ENCODE results near the gene SLC22A5.

The SLC22A5 gene

DNA sequence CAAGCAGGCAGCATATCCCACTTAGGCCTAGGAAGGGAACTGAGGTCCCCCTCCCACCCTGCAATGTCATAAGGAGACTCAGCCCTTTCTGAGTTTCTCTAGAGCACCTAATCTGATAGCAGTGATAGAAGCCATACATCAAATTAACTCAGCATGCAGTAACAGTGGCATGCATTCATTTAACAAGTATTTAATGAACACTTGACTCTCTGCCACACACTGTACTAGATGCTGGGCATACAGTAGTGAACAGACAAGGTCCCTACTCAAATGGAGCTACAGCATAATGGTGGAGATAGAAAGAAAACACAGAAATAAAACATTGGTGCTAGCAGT is 58.6 kb downstream of the SLC22A5 start (continued):
- no peak for TF ChIP-seq SCRT1 (tag by site-specific recombination; IDR thresholded peaks at IDR 0.05; ENCODE audit: borderline replicate concordance)
- TF ChIP-seq ZNF155 (tag by site-specific recombination; IDR thresholded peaks at IDR 0.05), result no peak
- TF ChIP-seq ZNF132 (tag by site-specific recombination; IDR thresholded peaks at IDR 0.05; ENCODE audit: borderline replicate concordance), result no peak
- TF ChIP-seq ZFHX2 (tag by site-specific recombination; conservative IDR thresholded peaks at IDR 0.05), result no peak
- TF ChIP-seq ZBTB21 (tag by site-specific recombination; IDR thresholded peaks at IDR 0.05), result no peak
- TF ChIP-seq, protein P1, sequence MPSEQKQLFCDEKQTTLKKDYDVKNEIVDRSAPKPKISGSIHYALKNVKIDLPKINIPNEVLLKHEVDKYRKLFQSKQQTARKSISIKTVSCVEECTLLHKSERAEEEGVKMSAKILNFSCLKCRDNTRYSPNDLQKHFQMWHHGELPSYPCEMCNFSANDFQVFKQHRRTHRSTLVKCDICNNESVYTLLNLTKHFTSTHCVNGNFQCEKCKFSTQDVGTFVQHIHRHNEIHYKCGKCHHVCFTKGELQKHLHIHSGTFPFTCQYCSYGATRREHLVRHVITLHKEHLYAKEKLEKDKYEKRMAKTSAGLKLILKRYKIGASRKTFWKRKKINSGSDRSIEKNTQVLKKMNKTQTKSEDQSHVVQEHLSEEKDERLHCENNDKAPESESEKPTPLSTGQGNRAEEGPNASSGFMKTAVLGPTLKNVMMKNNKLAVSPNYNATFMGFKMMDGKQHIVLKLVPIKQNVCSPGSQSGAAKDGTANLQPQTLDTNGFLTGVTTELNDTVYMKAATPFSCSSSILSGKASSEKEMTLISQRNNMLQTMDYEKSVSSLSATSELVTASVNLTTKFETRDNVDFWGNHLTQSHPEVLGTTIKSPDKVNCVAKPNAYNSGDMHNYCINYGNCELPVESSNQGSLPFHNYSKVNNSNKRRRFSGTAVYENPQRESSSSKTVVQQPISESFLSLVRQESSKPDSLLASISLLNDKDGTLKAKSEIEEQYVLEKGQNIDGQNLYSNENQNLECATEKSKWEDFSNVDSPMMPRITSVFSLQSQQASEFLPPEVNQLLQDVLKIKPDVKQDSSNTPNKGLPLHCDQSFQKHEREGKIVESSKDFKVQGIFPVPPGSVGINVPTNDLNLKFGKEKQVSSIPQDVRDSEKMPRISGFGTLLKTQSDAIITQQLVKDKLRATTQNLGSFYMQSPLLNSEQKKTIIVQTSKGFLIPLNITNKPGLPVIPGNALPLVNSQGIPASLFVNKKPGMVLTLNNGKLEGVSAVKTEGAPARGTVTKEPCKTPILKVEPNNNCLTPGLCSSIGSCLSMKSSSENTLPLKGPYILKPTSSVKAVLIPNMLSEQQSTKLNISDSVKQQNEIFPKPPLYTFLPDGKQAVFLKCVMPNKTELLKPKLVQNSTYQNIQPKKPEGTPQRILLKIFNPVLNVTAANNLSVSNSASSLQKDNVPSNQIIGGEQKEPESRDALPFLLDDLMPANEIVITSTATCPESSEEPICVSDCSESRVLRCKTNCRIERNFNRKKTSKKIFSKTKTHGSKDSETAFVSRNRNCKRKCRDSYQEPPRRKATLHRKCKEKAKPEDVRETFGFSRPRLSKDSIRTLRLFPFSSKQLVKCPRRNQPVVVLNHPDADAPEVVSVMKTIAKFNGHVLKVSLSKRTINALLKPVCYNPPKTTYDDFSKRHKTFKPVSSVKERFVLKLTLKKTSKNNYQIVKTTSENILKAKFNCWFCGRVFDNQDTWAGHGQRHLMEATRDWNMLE (tag by site-specific recombination; conservative IDR thresholded peaks at IDR 0.05; ENCODE audit: low read depth), result no peak
- TF ChIP-seq HOXD13 (CRISPR knock-in tag; IDR thresholded peaks at IDR 0.05; ENCODE audit: borderline replicate concordance), result no peak
- TF ChIP-seq, protein P2, sequence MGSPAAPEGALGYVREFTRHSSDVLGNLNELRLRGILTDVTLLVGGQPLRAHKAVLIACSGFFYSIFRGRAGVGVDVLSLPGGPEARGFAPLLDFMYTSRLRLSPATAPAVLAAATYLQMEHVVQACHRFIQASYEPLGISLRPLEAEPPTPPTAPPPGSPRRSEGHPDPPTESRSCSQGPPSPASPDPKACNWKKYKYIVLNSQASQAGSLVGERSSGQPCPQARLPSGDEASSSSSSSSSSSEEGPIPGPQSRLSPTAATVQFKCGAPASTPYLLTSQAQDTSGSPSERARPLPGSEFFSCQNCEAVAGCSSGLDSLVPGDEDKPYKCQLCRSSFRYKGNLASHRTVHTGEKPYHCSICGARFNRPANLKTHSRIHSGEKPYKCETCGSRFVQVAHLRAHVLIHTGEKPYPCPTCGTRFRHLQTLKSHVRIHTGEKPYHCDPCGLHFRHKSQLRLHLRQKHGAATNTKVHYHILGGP (tag by site-specific recombination; IDR thresholded peaks at IDR 0.05), result no peak
- TF ChIP-seq ZNF174 (tag by site-specific recombination; IDR thresholded peaks at IDR 0.05), result no peak
- TF ChIP-seq, protein P3, sequence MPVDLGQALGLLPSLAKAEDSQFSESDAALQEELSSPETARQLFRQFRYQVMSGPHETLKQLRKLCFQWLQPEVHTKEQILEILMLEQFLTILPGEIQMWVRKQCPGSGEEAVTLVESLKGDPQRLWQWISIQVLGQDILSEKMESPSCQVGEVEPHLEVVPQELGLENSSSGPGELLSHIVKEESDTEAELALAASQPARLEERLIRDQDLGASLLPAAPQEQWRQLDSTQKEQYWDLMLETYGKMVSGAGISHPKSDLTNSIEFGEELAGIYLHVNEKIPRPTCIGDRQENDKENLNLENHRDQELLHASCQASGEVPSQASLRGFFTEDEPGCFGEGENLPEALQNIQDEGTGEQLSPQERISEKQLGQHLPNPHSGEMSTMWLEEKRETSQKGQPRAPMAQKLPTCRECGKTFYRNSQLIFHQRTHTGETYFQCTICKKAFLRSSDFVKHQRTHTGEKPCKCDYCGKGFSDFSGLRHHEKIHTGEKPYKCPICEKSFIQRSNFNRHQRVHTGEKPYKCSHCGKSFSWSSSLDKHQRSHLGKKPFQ (tag by site-specific recombination; IDR thresholded peaks at IDR 0.05), result no peak
- TF ChIP-seq, protein P4, sequence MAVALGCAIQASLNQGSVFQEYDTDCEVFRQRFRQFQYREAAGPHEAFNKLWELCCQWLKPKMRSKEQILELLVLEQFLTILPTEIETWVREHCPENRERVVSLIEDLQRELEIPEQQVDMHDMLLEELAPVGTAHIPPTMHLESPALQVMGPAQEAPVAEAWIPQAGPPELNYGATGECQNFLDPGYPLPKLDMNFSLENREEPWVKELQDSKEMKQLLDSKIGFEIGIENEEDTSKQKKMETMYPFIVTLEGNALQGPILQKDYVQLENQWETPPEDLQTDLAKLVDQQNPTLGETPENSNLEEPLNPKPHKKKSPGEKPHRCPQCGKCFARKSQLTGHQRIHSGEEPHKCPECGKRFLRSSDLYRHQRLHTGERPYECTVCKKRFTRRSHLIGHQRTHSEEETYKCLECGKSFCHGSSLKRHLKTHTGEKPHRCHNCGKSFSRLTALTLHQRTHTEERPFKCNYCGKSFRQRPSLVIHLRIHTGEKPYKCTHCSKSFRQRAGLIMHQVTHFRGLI (tag by site-specific recombination; IDR thresholded peaks at IDR 0.05), result no peak
- no peak for TF ChIP-seq ZNF777 (tag by site-specific recombination; IDR thresholded peaks at IDR 0.05; ENCODE audit: borderline replicate concordance)
- TF ChIP-seq FEZF1 (tag by site-specific recombination; IDR thresholded peaks at IDR 0.05), result no peak
- TF ChIP-seq HOXA7 (CRISPR knock-in tag; IDR thresholded peaks at IDR 0.05; ENCODE audit: borderline replicate concordance), result no peak
- TF ChIP-seq ZNF311 (tag by site-specific recombination; IDR thresholded peaks at IDR 0.05; ENCODE audit: borderline replicate concordance), result no peak
- TF ChIP-seq, protein P5, sequence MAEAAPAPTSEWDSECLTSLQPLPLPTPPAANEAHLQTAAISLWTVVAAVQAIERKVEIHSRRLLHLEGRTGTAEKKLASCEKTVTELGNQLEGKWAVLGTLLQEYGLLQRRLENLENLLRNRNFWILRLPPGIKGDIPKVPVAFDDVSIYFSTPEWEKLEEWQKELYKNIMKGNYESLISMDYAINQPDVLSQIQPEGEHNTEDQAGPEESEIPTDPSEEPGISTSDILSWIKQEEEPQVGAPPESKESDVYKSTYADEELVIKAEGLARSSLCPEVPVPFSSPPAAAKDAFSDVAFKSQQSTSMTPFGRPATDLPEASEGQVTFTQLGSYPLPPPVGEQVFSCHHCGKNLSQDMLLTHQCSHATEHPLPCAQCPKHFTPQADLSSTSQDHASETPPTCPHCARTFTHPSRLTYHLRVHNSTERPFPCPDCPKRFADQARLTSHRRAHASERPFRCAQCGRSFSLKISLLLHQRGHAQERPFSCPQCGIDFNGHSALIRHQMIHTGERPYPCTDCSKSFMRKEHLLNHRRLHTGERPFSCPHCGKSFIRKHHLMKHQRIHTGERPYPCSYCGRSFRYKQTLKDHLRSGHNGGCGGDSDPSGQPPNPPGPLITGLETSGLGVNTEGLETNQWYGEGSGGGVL (tag by site-specific recombination; IDR thresholded peaks at IDR 0.05), result no peak
- TF ChIP-seq ZBTB1 (tag by site-specific recombination; IDR thresholded peaks at IDR 0.05), result no peak
- peak; percentile 41; the same call in 1 of the 2 replicates for TF ChIP-seq ZNF664 (tag by site-specific recombination; IDR thresholded peaks at IDR 0.05)
- TF ChIP-seq, protein P6, sequence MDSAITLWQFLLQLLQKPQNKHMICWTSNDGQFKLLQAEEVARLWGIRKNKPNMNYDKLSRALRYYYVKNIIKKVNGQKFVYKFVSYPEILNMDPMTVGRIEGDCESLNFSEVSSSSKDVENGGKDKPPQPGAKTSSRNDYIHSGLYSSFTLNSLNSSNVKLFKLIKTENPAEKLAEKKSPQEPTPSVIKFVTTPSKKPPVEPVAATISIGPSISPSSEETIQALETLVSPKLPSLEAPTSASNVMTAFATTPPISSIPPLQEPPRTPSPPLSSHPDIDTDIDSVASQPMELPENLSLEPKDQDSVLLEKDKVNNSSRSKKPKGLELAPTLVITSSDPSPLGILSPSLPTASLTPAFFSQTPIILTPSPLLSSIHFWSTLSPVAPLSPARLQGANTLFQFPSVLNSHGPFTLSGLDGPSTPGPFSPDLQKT (IDR thresholded peaks at IDR 0.05; ENCODE audit: borderline replicate concordance, low read depth, low read length), result no peak
- no peak for TF ChIP-seq ZNF404 (tag by site-specific recombination; IDR thresholded peaks at IDR 0.05)
- TF ChIP-seq ZNF549 (tag by site-specific recombination; IDR thresholded peaks at IDR 0.05), result no peak
- no peak for TF ChIP-seq ZNF707 (tag by site-specific recombination; IDR thresholded peaks at IDR 0.05)
- TF ChIP-seq SP7 (tag by site-specific recombination; IDR thresholded peaks at IDR 0.05), result peak; percentile 77
- no peak for TF ChIP-seq ZNF16 (tag by site-specific recombination; IDR thresholded peaks at IDR 0.05; ENCODE audit: low read depth)

Measured in HEK293 (cell line).